Esophagus squamous epithelium (tissue), 5 donors: ENCODE results near the gene SNAP29. TPM values are rescaled to one million over a fixed set of nuclear protein-coding genes. Genes with fewer than 3 reads are reported as not detected.

ENCODE experiments used
- DNase-seq: peaks from one replicate; lab custom pipeline; 2025; lab: John Stamatoyannopoulos, UW
- H3K27ac ChIP-seq, 4 donors: fragments of 200-600 bp; sonication (generic); one replicate each; pipeline ENCODE4 v1.5.1; 2016 to 2019; ENCODE audit warnings: mild to moderate bottlenecking in 1 of 4
- H3K27me3 ChIP-seq, 4 donors: fragments of 200-600 bp; sonication (generic); 1 replicate in 3 of 4; 2 replicates in 1 of 4; pipeline versions ENCODE4 v1.5.1 to v1.6.0; 2017 to 2021; ENCODE audit warnings: antibody characterized with exemption in 1 of 4
- H3K36me3 ChIP-seq, 3 donors: fragments of 200-600 bp; sonication (generic); one replicate each; pipeline ENCODE4 v1.5.1; 2016 to 2019
- H3K4me1 ChIP-seq, 3 donors: fragments of 200-600 bp; sonication (generic); one replicate each; pipeline ENCODE4 v1.5.1; 2017 to 2019
- H3K4me3 ChIP-seq, 4 donors: fragments of 200-600 bp; sonication (generic); 1 replicate in 3 of 4; 2 replicates in 1 of 4; pipeline ENCODE4 v1.5.1; 2016 to 2019; ENCODE audit warnings: mild to moderate bottlenecking in 2 of 4, moderate library complexity in 1 of 4
- H3K9me3 ChIP-seq, 3 donors: fragments of 200-600 bp; sonication (generic); one replicate each; pipeline ENCODE4 v1.5.1; 2016 to 2019
- CTCF ChIP-seq, 6 experiments: fragments of 450-650 bp in 4 of 6; fragments of 200-600 bp in 2 of 6; sonication (generic) in 2 of 6; IDR thresholded peaks; one replicate each; pipeline ENCODE4 v1.5.1; 2016 to 2019; ENCODE audit warnings: antibody characterized with exemption in 6 of 6, mild to moderate bottlenecking in 4 of 6, moderate library complexity in 4 of 6
- POLR2A ChIP-seq, 4 donors: fragments of 450-650 bp; IDR thresholded peaks; one replicate each; pipeline ENCODE4 v1.6.1; 2017; ENCODE audit warnings: antibody characterized with exemption in 4 of 4, mild to moderate bottlenecking in 4 of 4, moderate library complexity in 3 of 4
- WGBS, 2 donors: methylation state at CpG; one replicate each; pipeline ENCODE4 v1.1.5; 2018; 5-methylcytosine and 5-hydroxymethylcytosine counted together
- intact Hi-C: fragments of 100-400 bp; cut with DNase I; formaldehyde crosslinking; loops from one replicate; pipeline ENCODE4 v1.15.0; 2022
- total RNA-seq, 4 donors: library from RNA; depleted of rRNA; stranded (reverse); fragments of >200 nt; gene quantifications; one replicate each; pipeline ENCODE4 v1.1.0, GENCODE V29; 2016
- donor health status: DM: yes; HTN: yes; CAD: no.

Gene SNAP29
- total RNA-seq, 4 donors from 2014 or later = 13.0 to 19.6 (median 17.1) TPM

- intact Hi-C loops = no loop called here
- no peak overlapping the region for H3K4me3 ChIP-seq
- 93% methylated on average over 5 of the region's 5 CpGs for WGBS, 2 donors
- H3K9me3 ChIP-seq = no peaks in the 10 kb centered on the region
- H3K27ac ChIP-seq = no peak overlapping the region
- no peaks in the 10 kb centered on the region for H3K4me1 ChIP-seq
- no peaks in the 10 kb centered on the region for H3K27me3 ChIP-seq
- peaks cover 0 to 99% (median 14%) of the 10 kb centered on the region in 3 donors for H3K36me3 ChIP-seq
- no peak for DNase-seq
- no peak for TF ChIP-seq POLR2A (IDR thresholded peaks at IDR 0.05)
- no peak for TF ChIP-seq CTCF (IDR thresholded peaks at IDR 0.05)
Measured at GRCh38 chr22:20811971-20812660, 46.7 kb upstream of the SNAP29 start.

GRCh38 chr22:20813056-20813455, 45.8 kb upstream of the SNAP29 start:
- Histone ChIP-seq H3K27me3 (no peaks in the 10 kb centered on the region), H3K4me1 (no peaks in the 10 kb centered on the region), H3K36me3 (peaks cover 0 to 99% (median 17%) of the 10 kb centered on the region in 3 donors), H3K4me3 (no peak overlapping the region), H3K27ac (no peak overlapping the region), H3K9me3 (no peaks in the 10 kb centered on the region)
- intact Hi-C loops = no loop called here
- TF ChIP-seq CTCF (IDR thresholded peaks at IDR 0.05) (no peak), POLR2A (IDR thresholded peaks at IDR 0.05) (no peak)
- WGBS, 2 donors = 94 to 97% methylated on average over 4 of the region's 4 CpGs
- no peak for DNase-seq

GRCh38 chr22:20814221-20814808, 44.5 kb upstream of the SNAP29 start:
- no peak for DNase-seq
- H3K36me3 ChIP-seq = peaks cover 0 to 99% (median 28%) of the 10 kb centered on the region in 3 donors
- H3K9me3 ChIP-seq = no peaks in the 10 kb centered on the region
- TF ChIP-seq CTCF (IDR thresholded peaks at IDR 0.05) (no peak), POLR2A (IDR thresholded peaks at IDR 0.05) (no peak)
- WGBS, 2 donors = 89 to 94% methylated on average over 5 of the region's 5 CpGs
- intact Hi-C loops = no loop called here
- no peaks in the 10 kb centered on the region for H3K4me1 ChIP-seq
- H3K4me3 ChIP-seq = no peak overlapping the region
- no peaks in the 10 kb centered on the region for H3K27me3 ChIP-seq
- H3K27ac ChIP-seq = no peak overlapping the region

- intact Hi-C loops = no loop called here
- H3K27ac ChIP-seq = no peak overlapping the region
- no peaks in the 10 kb centered on the region for H3K27me3 ChIP-seq
- 90 to 98% methylated on average over 9 of the region's 9 CpGs for WGBS, 2 donors
- H3K4me1 ChIP-seq = no peaks in the 10 kb centered on the region
- no peak for DNase-seq
- H3K9me3 ChIP-seq = no peaks in the 10 kb centered on the region
- H3K4me3 ChIP-seq = no peak overlapping the region
- peaks cover 0 to 99% (median 27%) of the 10 kb centered on the region in 3 donors for H3K36me3 ChIP-seq
- TF ChIP-seq CTCF (IDR thresholded peaks at IDR 0.05) (no peak), POLR2A (IDR thresholded peaks at IDR 0.05) (no peak)
Measured at GRCh38 chr22:20815477-20816050, 43.2 kb upstream of the SNAP29 start.

GRCh38 chr22:20816559-20816958, 42.2 kb upstream of the SNAP29 start:
- no peaks in the 10 kb centered on the region for H3K27me3 ChIP-seq
- no peaks in the 10 kb centered on the region for H3K4me1 ChIP-seq
- TF ChIP-seq CTCF (IDR thresholded peaks at IDR 0.05) (no peak), POLR2A (IDR thresholded peaks at IDR 0.05) (no peak)
- H3K36me3 ChIP-seq = peaks cover 0 to 99% (median 27%) of the 10 kb centered on the region in 3 donors
- intact Hi-C loops = no loop called here
- H3K4me3 ChIP-seq = no peak overlapping the region
- no peak overlapping the region for H3K27ac ChIP-seq
- H3K9me3 ChIP-seq = no peaks in the 10 kb centered on the region
- DNase-seq = no peak
- 93 to 98% methylated on average over 5 to 6 of the region's 6 CpGs for WGBS, 2 donors
